Prostate gland (tissue), 2 donors: ENCODE data around the gene C4orf50. TPM values are rescaled to one million over a fixed set of nuclear protein-coding genes. Genes with fewer than 3 reads are reported as not detected.

ENCODE experiments used
- DNase-seq: peaks from one replicate; pipeline ENCODE4 v3.0.0-alpha.2; 2019; ENCODE audit warnings: low spot score
- H3K27ac ChIP-seq, 2 donors: fragments of 200-600 bp; sonication (generic); 2 replicates each; pipeline ENCODE4 v1.5.1; 2017 to 2019
- H3K27me3 ChIP-seq: fragments of 200-600 bp; sonication (generic); replicated peaks from 2 replicates; pipeline ENCODE4 v1.5.1; 2019; ENCODE audit not compliant: insufficient read depth
- H3K36me3 ChIP-seq, 2 donors: fragments of 200-600 bp; sonication (generic); 1 replicate in 1 of 2; 2 replicates in 1 of 2; pipeline versions ENCODE4 v1.5.1 to v1.8.1; 2017 to 2019
- H3K4me1 ChIP-seq: fragments of 200-600 bp; sonication (generic); replicated peaks from 2 replicates; pipeline ENCODE4 v1.5.1; 2019
- H3K4me3 ChIP-seq, 2 donors: fragments of 200-600 bp; sonication (generic); 2 replicates each; pipeline ENCODE4 v1.5.1; 2017 to 2019
- H3K9me3 ChIP-seq: fragments of 200-600 bp; sonication (generic); 2 replicates; pipeline ENCODE4 v1.5.1; 2017
- CTCF ChIP-seq, 4 experiments: fragments of 200-600 bp in 2 of 4; fragments of 450-650 bp in 2 of 4; sonication (generic) in 2 of 4; IDR thresholded peaks; 1 replicate in 3 of 4; 2 replicates in 1 of 4; pipeline ENCODE4 v1.5.1; 2016 to 2019; ENCODE audit warnings: antibody characterized with exemption in 4 of 4, mild to moderate bottlenecking in 2 of 4, moderate library complexity in 2 of 4
- POLR2A ChIP-seq: fragments of 450-650 bp; IDR thresholded peaks from one replicate; pipeline ENCODE4 v1.6.1; 2016; ENCODE audit warnings: antibody characterized with exemption, mild to moderate bottlenecking
- POLR2AphosphoS5 ChIP-seq: sonication (generic); formaldehyde crosslinking; IDR thresholded peaks from one replicate; pipeline ENCODE4 v1.6.1; 2017; ENCODE audit warnings: antibody characterized with exemption
- WGBS: methylation state at CpG from one replicate; pipeline ENCODE4 v1.1.5; 2018; 5-methylcytosine and 5-hydroxymethylcytosine counted together
- intact Hi-C: fragments of 100-400 bp; cut with DNase I; formaldehyde crosslinking; loops from one replicate; pipeline ENCODE4 v1.14.2; 2022
- total RNA-seq, 2 donors: library from RNA; depleted of rRNA; stranded (reverse); fragments of >200 nt; gene quantifications; one replicate each; pipeline ENCODE4 v1.1.0, GENCODE V29; 2016

C4orf50 gene
- total RNA-seq, 2 donors from 2014 or later, result 0.87 to 2.8 TPM

- TF ChIP-seq POLR2AphosphoS5 (no peak), POLR2A (no peak), CTCF (IDR thresholded peaks at IDR 0.05) (no peak)
- intact Hi-C loops, result no loop called here
- DNase-seq, result no peak
- Histone ChIP-seq H3K27ac (no peak overlapping the region), H3K9me3 (no peaks in the 10 kb centered on the region), H3K4me3 (no peak overlapping the region), H3K4me1 (no peaks in the 10 kb centered on the region), H3K36me3 (no peaks in the 10 kb centered on the region), H3K27me3 (no peaks in the 10 kb centered on the region)
- WGBS, result 87% methylated on average over 13 of the region's 14 CpGs
Measured at GRCh38 chr4:6046526-6047129, 28.4 kb upstream of the C4orf50 start.

GRCh38 chr4:6044805-6045204 lies 26.6 kb upstream of the C4orf50 start:
- Histone ChIP-seq H3K27me3 (no peaks in the 10 kb centered on the region), H3K4me3 (no peak overlapping the region), H3K36me3 (no peaks in the 10 kb centered on the region), H3K27ac (no peak overlapping the region), H3K9me3 (no peaks in the 10 kb centered on the region), H3K4me1 (no peaks in the 10 kb centered on the region)
- no peak for DNase-seq
- intact Hi-C loops, result no loop called here
- no peak for TF ChIP-seq POLR2AphosphoS5
- no peak for TF ChIP-seq POLR2A
- TF ChIP-seq CTCF (IDR thresholded peaks at IDR 0.05), result no peak
- WGBS, result 42% methylated on average over 9 of the region's 9 CpGs

- H3K27me3 ChIP-seq, result no peaks in the 10 kb centered on the region
- DNase-seq, result no peak
- no peak overlapping the region for H3K27ac ChIP-seq
- no peaks in the 10 kb centered on the region for H3K9me3 ChIP-seq
- no peaks in the 10 kb centered on the region for H3K36me3 ChIP-seq
- TF ChIP-seq POLR2AphosphoS5, result no peak
- no peak for TF ChIP-seq POLR2A
- TF ChIP-seq CTCF (IDR thresholded peaks at IDR 0.05), result no peak
- intact Hi-C loops, result no loop called here
- 31% methylated on average over 9 of the region's 9 CpGs for WGBS
- no peak overlapping the region for H3K4me3 ChIP-seq
- no peaks in the 10 kb centered on the region for H3K4me1 ChIP-seq
Measured at GRCh38 chr4:6044276-6044675, 26.0 kb upstream of the C4orf50 start.

- H3K9me3 ChIP-seq, result no peaks in the 10 kb centered on the region
- no peaks in the 10 kb centered on the region for H3K4me1 ChIP-seq
- no peaks in the 10 kb centered on the region for H3K36me3 ChIP-seq
- 85% methylated on average over 7 of the region's 7 CpGs for WGBS
- H3K27me3 ChIP-seq, result no peaks in the 10 kb centered on the region
- DNase-seq, result no peak
- H3K4me3 ChIP-seq, result no peak overlapping the region
- H3K27ac ChIP-seq, result no peak overlapping the region
- intact Hi-C loops, result no loop called here
- TF ChIP-seq CTCF (IDR thresholded peaks at IDR 0.05) (no peak), POLR2A (no peak), POLR2AphosphoS5 (no peak)
Measured at GRCh38 chr4:6043843-6044242, 25.6 kb upstream of the C4orf50 start.

- H3K27ac ChIP-seq, result no peak overlapping the region
- intact Hi-C loops, result no loop called here
- H3K27me3 ChIP-seq, result no peaks in the 10 kb centered on the region
- no peak for TF ChIP-seq POLR2A
- no peak for TF ChIP-seq POLR2AphosphoS5
- TF ChIP-seq CTCF (IDR thresholded peaks at IDR 0.05), result no peak
- no peak overlapping the region for H3K4me3 ChIP-seq
- H3K36me3 ChIP-seq, result no peaks in the 10 kb centered on the region
- no peaks in the 10 kb centered on the region for H3K4me1 ChIP-seq
- no peaks in the 10 kb centered on the region for H3K9me3 ChIP-seq
- DNase-seq, result no peak
- WGBS, result 88% methylated on average over 13 of the region's 13 CpGs
Measured at GRCh38 chr4:6043188-6043587, 25.0 kb upstream of the C4orf50 start.
